Gastroesophageal sphincter (tissue), 4 donors: Measurements from ENCODE around the gene PI16. TPM values are rescaled to one million over a fixed set of nuclear protein-coding genes. Genes with fewer than 3 reads are reported as not detected.

Experiments used
- ATAC-seq: fragments of 150-250 bp; one replicate; pipeline ENCODE4 v1.9.1; 2016; ENCODE audit warnings: mild to moderate bottlenecking, moderate library complexity
- H3K27ac ChIP-seq, 4 donors: fragments of 200-600 bp; sonication (generic) in 3 of 4; 1 replicate in 3 of 4; 2 replicates in 1 of 4; pipeline ENCODE4 v1.5.1; 2016 to 2019
- H3K27me3 ChIP-seq: fragments of 200-600 bp; sonication (generic); one replicate; pipeline ENCODE4 v1.5.1; 2019
- H3K36me3 ChIP-seq, 2 donors: fragments of 200-600 bp; sonication (generic); one replicate each; pipeline ENCODE4 v1.5.1; 2019; ENCODE audit warnings: control low read depth in 1 of 2
- H3K4me1 ChIP-seq, 3 donors: fragments of 200-600 bp; sonication (generic); 1 replicate in 2 of 3; 2 replicates in 1 of 3; pipeline ENCODE4 v1.5.1; 2016 to 2019; ENCODE audit warnings: control low read depth in 2 of 3
- H3K4me3 ChIP-seq, 2 donors: fragments of 200-600 bp; sonication (generic); one replicate each; pipeline ENCODE4 v1.5.1; 2019; ENCODE audit warnings: mild to moderate bottlenecking in 1 of 2, moderate library complexity in 1 of 2
- H3K9me3 ChIP-seq, 3 donors: fragments of 200-600 bp; sonication (generic); one replicate each; pipeline ENCODE4 v1.5.1; 2017 to 2019; ENCODE audit warnings: control low read depth in 2 of 3
- EP300 ChIP-seq: sonication (generic); formaldehyde crosslinking; IDR thresholded peaks from one replicate; pipeline ENCODE4 v1.6.1; 2017; ENCODE audit warnings: antibody characterized with exemption, mild to moderate bottlenecking
- POLR2A ChIP-seq, 2 donors: fragments of 450-650 bp; IDR thresholded peaks; one replicate each; pipeline ENCODE4 v1.6.1; 2017; ENCODE audit warnings: antibody characterized with exemption in 2 of 2, mild to moderate bottlenecking in 2 of 2, moderate library complexity in 1 of 2
- POLR2AphosphoS5 ChIP-seq: sonication (generic); formaldehyde crosslinking; IDR thresholded peaks from one replicate; pipeline ENCODE4 v1.6.1; 2017; ENCODE audit warnings: antibody characterized with exemption
- WGBS, 2 donors: methylation state at CpG; one replicate each; pipeline ENCODE4 v1.1.5; 2018; ENCODE audit warnings: low coverage in 1 of 2; 5-methylcytosine and 5-hydroxymethylcytosine counted together
- total RNA-seq, 4 donors: library from RNA; depleted of rRNA; stranded (reverse); fragments of >200 nt; gene quantifications; one replicate each; pipeline ENCODE4 v1.1.0, GENCODE V29; 2016
- TF ChIP-seq, protein P1 (sequence below), 4 experiments: fragments of 200-600 bp in 2 of 4; fragments of 450-650 bp in 2 of 4; sonication (generic) in 1 of 4; IDR thresholded peaks; one replicate each; pipeline ENCODE4 v1.5.1; 2017 to 2019; ENCODE audit warnings: antibody characterized with exemption in 4 of 4, mild to moderate bottlenecking in 2 of 4, moderate library complexity in 2 of 4

PI16 gene
- total RNA-seq, 4 donors from 2014 or later = 21.6 to 53.5 (median 44.9) TPM

DNA sequence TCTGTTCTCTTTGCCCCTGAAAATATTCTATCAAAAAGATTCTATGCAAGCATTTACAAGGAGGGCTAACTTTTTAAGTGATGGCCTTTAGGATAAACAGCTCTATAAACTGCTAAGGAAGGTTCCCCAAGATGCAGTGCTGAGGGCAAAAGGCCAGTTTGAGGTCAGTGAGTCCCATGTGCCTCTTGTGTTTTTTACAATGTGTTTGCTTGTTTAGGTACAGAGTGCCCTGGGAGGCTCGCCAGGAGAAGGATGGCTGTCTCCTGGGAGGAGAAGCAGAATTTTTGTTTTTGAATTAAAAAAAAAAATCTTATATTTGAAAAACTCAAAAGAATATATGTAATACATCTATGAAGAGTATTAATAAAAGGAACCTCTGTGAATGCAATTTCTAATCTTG lies 18.7 kb downstream of the PI16 start:
- no peak for ATAC-seq
- no peaks in the 10 kb centered on the region for H3K9me3 ChIP-seq
- no peak for TF ChIP-seq POLR2AphosphoS5
- TF ChIP-seq, protein P1, sequence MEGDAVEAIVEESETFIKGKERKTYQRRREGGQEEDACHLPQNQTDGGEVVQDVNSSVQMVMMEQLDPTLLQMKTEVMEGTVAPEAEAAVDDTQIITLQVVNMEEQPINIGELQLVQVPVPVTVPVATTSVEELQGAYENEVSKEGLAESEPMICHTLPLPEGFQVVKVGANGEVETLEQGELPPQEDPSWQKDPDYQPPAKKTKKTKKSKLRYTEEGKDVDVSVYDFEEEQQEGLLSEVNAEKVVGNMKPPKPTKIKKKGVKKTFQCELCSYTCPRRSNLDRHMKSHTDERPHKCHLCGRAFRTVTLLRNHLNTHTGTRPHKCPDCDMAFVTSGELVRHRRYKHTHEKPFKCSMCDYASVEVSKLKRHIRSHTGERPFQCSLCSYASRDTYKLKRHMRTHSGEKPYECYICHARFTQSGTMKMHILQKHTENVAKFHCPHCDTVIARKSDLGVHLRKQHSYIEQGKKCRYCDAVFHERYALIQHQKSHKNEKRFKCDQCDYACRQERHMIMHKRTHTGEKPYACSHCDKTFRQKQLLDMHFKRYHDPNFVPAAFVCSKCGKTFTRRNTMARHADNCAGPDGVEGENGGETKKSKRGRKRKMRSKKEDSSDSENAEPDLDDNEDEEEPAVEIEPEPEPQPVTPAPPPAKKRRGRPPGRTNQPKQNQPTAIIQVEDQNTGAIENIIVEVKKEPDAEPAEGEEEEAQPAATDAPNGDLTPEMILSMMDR (IDR thresholded peaks at IDR 0.05) = no peak
- no peak for TF ChIP-seq POLR2A (IDR thresholded peaks at IDR 0.05)
- TF ChIP-seq EP300 = no peak
- no peak overlapping the region for H3K4me3 ChIP-seq
- H3K36me3 ChIP-seq = peaks cover 0 to 100% of the 10 kb centered on the region in 2 donors
- no peaks in the 10 kb centered on the region for H3K27me3 ChIP-seq
- no peak overlapping the region for H3K27ac ChIP-seq
- 83 to 89% methylated on average over 1 of the region's 1 CpG for WGBS, 2 donors
- peaks cover 0 to 37% (median 0%) of the 10 kb centered on the region in 3 donors for H3K4me1 ChIP-seq

DNA sequence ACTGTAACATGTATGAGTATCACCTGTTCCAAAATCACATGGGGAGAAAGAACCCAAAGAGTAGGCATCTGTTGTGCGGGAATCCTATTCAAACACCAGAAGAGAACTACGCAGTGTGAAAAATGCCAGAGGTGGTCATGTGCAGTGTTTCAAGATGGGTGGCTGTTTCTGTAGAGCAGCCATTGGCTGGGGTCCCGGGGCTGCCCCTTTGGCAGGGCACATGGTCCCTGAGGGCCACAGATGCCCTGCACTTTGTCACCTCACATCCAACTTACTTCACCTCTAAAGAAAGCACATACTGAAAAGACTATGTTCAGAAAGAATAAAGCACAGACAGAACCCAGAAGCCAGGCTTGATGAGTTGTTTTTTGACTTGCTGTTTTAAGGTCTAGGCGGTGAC lies 19.1 kb downstream of the PI16 start:
- TF ChIP-seq POLR2A (IDR thresholded peaks at IDR 0.05) (no peak), EP300 (no peak), POLR2AphosphoS5 (no peak)
- TF ChIP-seq, protein P1 (IDR thresholded peaks at IDR 0.05) = no peak
- Histone ChIP-seq H3K27ac (peak overlapping the region in 1 of 4 donors; percentile 35), H3K36me3 (peaks cover 0 to 100% of the 10 kb centered on the region in 2 donors), H3K4me1 (peaks cover 0 to 37% (median 0%) of the 10 kb centered on the region in 3 donors), H3K4me3 (no peak overlapping the region), H3K27me3 (no peaks in the 10 kb centered on the region), H3K9me3 (no peaks in the 10 kb centered on the region)
- no peak for ATAC-seq
- 83 to 95% methylated on average over 3 to 4 of the region's 4 CpGs for WGBS, 2 donors

DNA sequence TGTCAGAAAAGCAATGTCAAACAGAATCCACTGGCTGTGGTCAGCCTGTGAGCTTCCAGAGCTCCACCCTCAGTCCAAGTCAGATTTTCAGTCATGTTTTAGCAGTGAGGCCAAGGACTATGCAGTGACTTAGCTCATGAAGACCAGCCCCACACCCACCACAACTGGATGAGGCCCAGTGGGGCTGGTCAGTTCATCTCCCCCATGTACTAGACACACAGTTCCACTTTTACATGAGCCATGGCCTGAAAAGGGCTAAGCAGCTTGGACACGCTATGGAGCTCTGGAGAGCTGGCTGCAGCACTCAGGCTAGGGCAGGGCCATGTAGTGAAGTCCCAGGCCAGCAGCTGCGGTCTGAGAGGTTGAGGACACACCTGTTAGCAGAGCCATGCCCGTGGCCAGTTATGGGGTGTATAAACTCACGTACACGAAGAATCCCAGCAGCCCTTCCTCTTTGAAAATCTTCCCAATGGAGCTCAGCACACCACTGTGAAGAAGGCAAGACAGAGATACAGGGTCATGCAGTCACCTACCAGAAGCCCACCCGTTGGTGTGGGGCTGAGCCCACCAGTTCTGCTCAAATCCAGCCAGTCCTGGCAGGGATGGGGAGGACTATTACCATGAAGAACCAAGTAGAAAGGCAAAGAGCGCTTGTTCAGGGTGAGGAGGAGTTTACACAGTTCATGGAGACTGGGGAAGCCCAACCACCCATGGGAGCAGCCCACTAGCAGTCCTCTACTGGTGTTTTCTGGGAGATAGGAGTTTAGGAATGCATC lies 20.9 kb downstream of the PI16 start:
- Histone ChIP-seq H3K27ac (peak overlapping the region in 2 of 4 donors; percentile 29 to 48), H3K36me3 (peaks cover 0 to 88% of the 10 kb centered on the region in 2 donors), H3K4me3 (no peak overlapping the region), H3K4me1 (peaks cover 0 to 47% (median 4%) of the 10 kb centered on the region in 3 donors), H3K27me3 (no peaks in the 10 kb centered on the region), H3K9me3 (no peaks in the 10 kb centered on the region)
- ATAC-seq = peak; percentile 47
- 27 to 100% methylated on average over 1 to 2 of the region's 7 CpGs for WGBS, 2 donors
- TF ChIP-seq POLR2AphosphoS5 (no peak), EP300 (no peak), POLR2A (IDR thresholded peaks at IDR 0.05) (no peak)
- TF ChIP-seq, protein P1 (IDR thresholded peaks at IDR 0.05) = no peak

DNA sequence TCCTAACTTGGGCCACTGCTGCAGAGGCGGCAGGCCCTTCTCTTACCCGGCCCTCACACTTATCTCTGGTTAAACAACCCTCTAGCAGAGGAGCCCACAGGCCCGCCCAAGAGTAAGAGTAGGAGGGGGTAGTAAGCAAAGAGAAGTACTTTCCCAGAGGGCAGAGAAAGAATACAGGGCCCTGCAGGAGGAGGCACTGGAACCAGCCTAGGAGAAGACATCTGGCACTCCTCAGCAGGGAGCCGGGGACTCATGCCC lies 21.4 kb downstream of the PI16 start:
- peak overlapping the region in 1 of 4 donors; percentile 29 for H3K27ac ChIP-seq
- no peak overlapping the region for H3K4me3 ChIP-seq
- H3K4me1 ChIP-seq = peaks cover 0 to 52% (median 4%) of the 10 kb centered on the region in 3 donors
- WGBS, 2 donors = 100% methylated on average over 1 of the region's 4 CpGs; no CpG with 5 or more reads in 1 of the 2 donors
- TF ChIP-seq POLR2A (IDR thresholded peaks at IDR 0.05) (no peak), EP300 (no peak), POLR2AphosphoS5 (no peak)
- TF ChIP-seq, protein P1 (IDR thresholded peaks at IDR 0.05) = no peak
- H3K27me3 ChIP-seq = no peaks in the 10 kb centered on the region
- ATAC-seq = no peak
- peaks cover 0 to 88% of the 10 kb centered on the region in 2 donors for H3K36me3 ChIP-seq
- no peaks in the 10 kb centered on the region for H3K9me3 ChIP-seq

DNA sequence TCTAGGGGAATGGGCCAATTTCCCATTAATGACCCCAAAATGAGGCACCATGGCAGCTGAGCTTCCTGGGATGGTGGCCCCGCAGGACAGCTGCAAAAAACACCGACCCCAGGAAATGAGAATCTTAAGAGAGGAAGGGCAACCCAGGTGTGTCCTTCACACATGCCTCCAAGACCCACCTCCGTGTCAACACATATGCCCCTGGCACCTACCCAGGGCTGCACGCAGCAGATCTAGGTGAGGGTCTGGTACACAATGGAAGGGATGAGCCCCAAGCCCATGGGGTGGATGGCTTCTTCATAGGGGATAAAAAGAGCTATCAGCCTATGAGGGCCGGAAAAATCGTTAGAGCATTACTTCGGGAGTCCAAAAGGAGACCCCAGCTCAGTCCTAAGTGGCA lies 22.0 kb downstream of the PI16 start:
- Histone ChIP-seq H3K27me3 (no peaks in the 10 kb centered on the region), H3K4me3 (no peak overlapping the region), H3K36me3 (peaks cover 0 to 87% of the 10 kb centered on the region in 2 donors), H3K4me1 (peaks cover 0 to 58% (median 8%) of the 10 kb centered on the region in 3 donors), H3K9me3 (no peaks in the 10 kb centered on the region), H3K27ac (no peak overlapping the region)
- TF ChIP-seq EP300 (no peak), POLR2A (IDR thresholded peaks at IDR 0.05) (no peak), POLR2AphosphoS5 (no peak)
- TF ChIP-seq, protein P1 (IDR thresholded peaks at IDR 0.05) = no peak
- no peak for ATAC-seq
- WGBS, 2 donors = 67 to 96% methylated on average over 2 to 5 of the region's 7 CpGs
